ENCODE results near the gene PCDHB3.
"Not testable (repeated sequence)": the region's sequence is repeated elsewhere in the genome, so short reads cannot be mapped to it uniquely, and the experiment has no call there.

The PCDHB3 gene

GRCh38 chr5:141095263-141095641 is 5.0 kb upstream of the PCDHB3 start:
- Histone ChIP-seq H3K27ac (ENCODE audit: extremely low read depth, low read depth, low read length) (no peak overlapping the region), H3K9me3 (ENCODE audit: control insufficient read depth, insufficient read depth, low read depth, low read length) (0 out of 2 replicates have a peak, but pooled peaks cover 2% of the 10 kb centered on the region), H3K4me3 (ENCODE audit: low read depth, low read length) (peak overlapping the region; percentile 55), H3K36me3 (ENCODE audit: control insufficient read depth in 2 of 2, insufficient read depth in 1 of 2, low read length in 2 of 2) (no peaks in the 10 kb centered on the region), H3K4me1 (ENCODE audit: control insufficient read depth, insufficient read depth, low read length) (no peaks in the 10 kb centered on the region)
- POLR2A ChIA-PET: interaction anchor here (0.6 kb wide), 1 partner anchor 40 kb away, joined by 3 read pairs; no protein-coding TSS in a partner anchor
- TF ChIP-seq ZNF324 (tag by site-specific recombination; IDR thresholded peaks at IDR 0.05) (no peak), ZNF692 (tag by site-specific recombination; IDR thresholded peaks at IDR 0.05) (no peak), ZNF610 (tag by site-specific recombination; IDR thresholded peaks at IDR 0.05; ENCODE audit: borderline replicate concordance) (no peak), ZNF292 (tag by site-specific recombination; IDR thresholded peaks at IDR 0.05; ENCODE audit: borderline replicate concordance, low read depth) (no peak), GLI4 (tag by site-specific recombination; IDR thresholded peaks at IDR 0.05) (no peak), ZNF776 (tag by site-specific recombination; IDR thresholded peaks at IDR 0.05; ENCODE audit: borderline replicate concordance) (no peak), ZNF341 (tag by site-specific recombination; IDR thresholded peaks at IDR 0.05; ENCODE audit: low read depth) (no peak), ZFP41 (tag by site-specific recombination; IDR thresholded peaks at IDR 0.05; ENCODE audit: borderline replicate concordance) (no peak), REPIN1 (tag by site-specific recombination; IDR thresholded peaks at IDR 0.05; ENCODE audit: low read depth) (no peak), ZNF660 (tag by site-specific recombination; IDR thresholded peaks at IDR 0.05) (no peak), ZNF157 (tag by site-specific recombination; IDR thresholded peaks at IDR 0.05) (no peak), ZNF10 (tag by site-specific recombination; IDR thresholded peaks at IDR 0.05) (no peak), SP3 (tag by site-specific recombination; IDR thresholded peaks at IDR 0.05) (no peak), ZNF837 (tag by site-specific recombination; IDR thresholded peaks at IDR 0.05) (no peak), BCL11A (tag by site-specific recombination; IDR thresholded peaks at IDR 0.05; ENCODE audit: low read depth) (no peak), ZNF558 (tag by site-specific recombination; IDR thresholded peaks at IDR 0.05) (no peak), ZNF654 (tag by site-specific recombination; IDR thresholded peaks at IDR 0.05; ENCODE audit: low read depth) (no peak), ZBTB44 (tag by site-specific recombination; IDR thresholded peaks at IDR 0.05) (no peak), ZNF48 (tag by site-specific recombination; IDR thresholded peaks at IDR 0.05) (no peak), ZNF354C (tag by site-specific recombination; IDR thresholded peaks at IDR 0.05; ENCODE audit: borderline replicate concordance, low read depth) (no peak)
- CTCF ChIA-PET: interaction anchor here (0.7 to 2.5 kb wide), 7 partner anchors 11 to 469 kb away, joined by 3 to 13 read pairs (median 5); partner anchors contain the start of genes PCDHB5 and PCDHB9

- H3K4me3 ChIP-seq (ENCODE audit: low read depth, low read length); H3K27ac ChIP-seq (ENCODE audit: extremely low read depth, low read depth, low read length); H3K9me3 ChIP-seq (ENCODE audit: control insufficient read depth, insufficient read depth, low read depth, low read length); H3K4me1 ChIP-seq (ENCODE audit: control insufficient read depth, insufficient read depth, low read length); H3K36me3 ChIP-seq (ENCODE audit: control insufficient read depth in 2 of 2, insufficient read depth in 1 of 2, low read length in 2 of 2); POLR2A ChIA-PET; CTCF ChIA-PET: not testable (repeated sequence)
These were observed 4.1 kb upstream of the PCDHB3 start for GRCh38 chr5:141096181-141096580.

- CTCF ChIA-PET; H3K4me1 ChIP-seq (ENCODE audit: control insufficient read depth, insufficient read depth, low read length); H3K4me3 ChIP-seq (ENCODE audit: low read depth, low read length); POLR2A ChIA-PET; H3K36me3 ChIP-seq (ENCODE audit: control insufficient read depth in 2 of 2, insufficient read depth in 1 of 2, low read length in 2 of 2); H3K9me3 ChIP-seq (ENCODE audit: control insufficient read depth, insufficient read depth, low read depth, low read length); H3K27ac ChIP-seq (ENCODE audit: extremely low read depth, low read depth, low read length): not testable (repeated sequence)
These were observed 3.7 kb upstream of the PCDHB3 start for GRCh38 chr5:141096586-141096985.

Data from HEK293 (cell line).